HG03342 (cell line): ENCODE results near the gene SEMA3A.

Experiments used
- ATAC-seq: cut with Tn5 transposase; IDR thresholded peaks from one replicate; pipeline ENCODE4 v1.9.1; 2021; ENCODE audit warnings: mild to moderate bottlenecking, moderate library complexity; ENCODE audit not compliant: unreplicated experiment

SEMA3A gene

DNA sequence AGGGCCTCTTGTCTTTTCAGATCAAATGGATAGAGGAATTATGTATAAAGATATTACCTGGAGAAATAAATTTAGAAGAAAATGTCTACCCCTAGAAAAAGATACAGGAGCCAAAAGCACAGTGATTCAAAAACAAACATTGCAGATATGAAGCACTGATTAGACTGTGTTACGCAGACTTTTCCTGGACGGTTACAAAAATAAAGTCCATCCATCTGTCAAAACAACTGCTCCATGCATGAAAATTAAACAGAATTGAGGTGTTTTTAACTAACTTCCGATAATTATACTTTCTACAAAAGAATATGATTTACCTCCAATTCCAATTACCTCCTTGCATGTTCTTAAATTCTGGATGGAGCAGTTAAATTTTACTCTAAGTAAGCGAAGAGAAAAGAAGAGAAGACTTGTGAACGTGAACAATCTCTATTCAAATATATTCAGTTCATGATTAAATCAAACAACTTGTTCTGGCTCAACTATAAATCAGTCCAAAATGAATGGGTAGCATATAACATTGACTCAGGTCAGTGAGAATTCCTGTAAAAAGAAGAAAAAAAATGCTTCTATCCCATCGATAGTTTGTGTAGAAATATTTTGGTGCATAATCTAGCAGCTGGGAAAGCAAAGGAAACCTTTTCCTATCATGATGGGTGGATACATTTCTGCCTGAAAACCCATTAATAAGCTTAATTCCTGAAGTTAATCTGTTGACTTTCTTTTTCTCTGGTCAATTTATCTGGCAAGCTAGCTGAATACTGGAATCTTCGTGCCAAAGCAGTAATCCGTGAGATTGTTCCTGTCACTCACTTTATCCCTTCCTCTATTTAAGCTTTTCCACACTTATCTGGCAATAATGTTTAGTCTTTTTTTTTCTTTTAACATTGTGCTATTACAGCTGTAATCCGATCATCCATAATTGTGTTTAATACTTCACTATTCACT, 80.4 kb downstream of the SEMA3A start:
- no peak for ATAC-seq

- ATAC-seq, result no peak
These were observed 81.3 kb downstream of the SEMA3A start for GRCh38 chr7:84113286-84113685.

- ATAC-seq, result no peak
These were observed 81.8 kb downstream of the SEMA3A start for GRCh38 chr7:84112771-84113170.

DNA sequence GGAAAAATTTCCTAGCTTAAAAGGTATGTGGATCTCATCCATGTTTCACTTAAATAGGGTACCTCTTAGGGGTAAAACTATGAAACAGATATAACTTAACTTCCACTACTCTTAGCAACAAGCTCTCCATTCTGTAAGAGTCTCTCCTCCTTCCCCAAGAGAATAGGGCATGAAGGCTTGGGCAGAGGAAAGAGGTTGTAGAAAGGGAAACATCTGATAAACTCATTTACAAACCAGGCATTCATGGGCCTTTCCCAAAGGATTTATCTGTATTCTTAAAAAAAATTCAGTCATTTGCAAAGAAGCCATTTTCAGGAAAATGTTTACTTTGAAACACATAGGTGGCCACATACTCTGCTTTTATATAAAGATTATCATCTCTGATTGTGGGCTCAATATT, 82.7 kb downstream of the SEMA3A start:
- ATAC-seq, result no peak

- ATAC-seq, result no peak
These were observed 84.2 kb downstream of the SEMA3A start for GRCh38 chr7:84110400-84110799.

- ATAC-seq, result no peak
These were observed 85.8 kb downstream of the SEMA3A start for GRCh38 chr7:84108787-84109186.

DNA sequence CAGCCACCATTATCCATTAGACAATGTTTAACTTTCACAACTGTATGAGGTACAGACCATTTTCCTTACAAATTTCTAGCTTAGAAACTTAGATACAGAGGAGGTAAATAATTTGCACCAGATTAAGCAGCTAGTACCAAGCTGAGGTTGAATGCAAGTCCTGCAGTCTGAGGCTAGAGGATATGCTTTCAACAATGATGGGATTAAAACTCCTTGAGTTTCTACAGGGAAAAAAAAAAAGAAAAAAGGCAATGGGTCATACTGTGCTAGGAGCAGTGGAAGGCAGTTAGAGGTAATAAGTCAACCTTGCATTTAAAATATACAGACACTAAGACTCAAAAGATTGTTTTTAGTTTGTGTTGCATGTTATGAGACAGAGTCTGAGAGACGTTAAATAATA, 86.5 kb downstream of the SEMA3A start:
- ATAC-seq, result no peak

GRCh38 chr7:84107259-84107658, 87.3 kb downstream of the SEMA3A start:
- ATAC-seq, result no peak

DNA sequence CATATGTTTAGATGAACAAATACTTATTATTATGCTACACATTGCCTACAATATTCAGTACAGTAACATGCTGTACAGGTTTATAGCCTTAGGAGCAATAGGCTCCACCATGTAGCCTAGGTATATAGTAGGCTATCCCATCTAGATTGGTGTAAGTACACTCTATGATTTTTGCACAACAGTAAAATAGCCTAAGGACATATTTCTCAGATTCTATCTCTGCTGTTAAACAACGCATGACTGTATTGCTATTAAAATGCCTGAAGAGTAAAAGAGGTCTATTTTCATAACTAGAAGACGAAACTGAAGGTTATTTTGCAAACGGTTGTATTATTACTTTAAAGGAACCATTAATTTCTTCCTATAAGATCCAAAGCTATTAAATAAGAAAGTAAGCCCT, 88.3 kb downstream of the SEMA3A start:
- no peak for ATAC-seq

GRCh38 chr7:84105586-84105985, 89.0 kb downstream of the SEMA3A start:
- no peak for ATAC-seq

DNA sequence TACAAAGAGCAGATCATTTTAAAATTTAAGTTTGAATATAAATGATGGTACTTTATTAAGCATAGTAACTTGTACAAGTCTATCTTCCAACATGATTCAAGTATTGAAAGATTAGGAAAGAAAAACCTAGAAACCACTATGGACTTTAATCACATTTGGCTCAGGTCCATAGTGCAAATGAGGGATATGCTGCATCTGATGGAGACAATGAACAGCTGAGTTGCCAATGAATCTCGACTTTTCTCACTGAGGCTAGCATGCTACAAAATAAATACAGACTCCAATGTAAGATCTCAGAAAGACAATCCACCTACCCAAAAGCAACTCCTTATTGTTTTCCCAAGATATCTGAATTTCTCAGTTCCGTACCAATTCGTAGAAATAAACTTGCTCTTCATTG, 89.8 kb downstream of the SEMA3A start:
- ATAC-seq, result no peak

- ATAC-seq, result no peak
These were observed 92.4 kb downstream of the SEMA3A start for GRCh38 chr7:84102213-84102612.

- ATAC-seq, result no peak
These were observed 93.7 kb downstream of the SEMA3A start for GRCh38 chr7:84100866-84101265.

GRCh38 chr7:84095971-84096370, 98.6 kb downstream of the SEMA3A start:
- ATAC-seq, result no peak

DNA sequence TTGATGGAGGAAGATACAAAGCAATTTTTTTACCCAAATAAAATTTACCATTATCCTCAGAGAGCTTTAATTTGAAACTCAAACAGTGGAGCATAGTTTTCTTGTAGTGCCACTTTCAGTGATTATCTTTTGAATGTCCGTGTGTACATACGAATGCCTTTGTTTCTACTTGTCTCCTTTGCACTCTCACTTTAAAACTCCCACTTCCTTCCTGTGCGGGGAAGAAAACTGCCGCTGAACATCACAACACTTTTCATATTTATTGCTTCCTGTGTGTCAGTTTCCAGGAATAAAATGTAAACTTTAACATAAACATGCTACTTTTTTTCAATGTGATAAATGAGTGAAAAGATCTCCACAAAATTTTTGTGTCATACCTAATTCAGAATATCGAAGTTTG, 102.4 kb downstream of the SEMA3A start:
- ATAC-seq, result no peak

DNA sequence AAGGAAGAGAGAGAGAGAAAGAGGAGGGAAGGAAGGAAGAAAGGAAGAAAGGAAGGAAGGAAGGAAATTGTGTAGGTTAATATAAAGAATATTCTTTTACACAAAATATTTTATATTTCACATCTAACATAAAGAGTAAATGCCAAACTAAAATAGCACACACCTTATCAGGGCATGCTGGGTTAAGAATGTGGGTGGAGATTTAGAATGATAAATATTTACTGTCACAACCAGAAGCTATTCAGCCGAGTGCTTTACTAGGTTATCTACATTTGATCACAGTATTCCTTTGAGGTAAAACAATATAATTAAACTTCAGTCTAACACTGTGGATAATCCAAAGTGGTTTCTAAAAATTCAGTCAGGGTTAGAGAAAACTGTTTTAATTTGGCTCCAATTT, 103.3 kb downstream of the SEMA3A start:
- ATAC-seq, result no peak

DNA sequence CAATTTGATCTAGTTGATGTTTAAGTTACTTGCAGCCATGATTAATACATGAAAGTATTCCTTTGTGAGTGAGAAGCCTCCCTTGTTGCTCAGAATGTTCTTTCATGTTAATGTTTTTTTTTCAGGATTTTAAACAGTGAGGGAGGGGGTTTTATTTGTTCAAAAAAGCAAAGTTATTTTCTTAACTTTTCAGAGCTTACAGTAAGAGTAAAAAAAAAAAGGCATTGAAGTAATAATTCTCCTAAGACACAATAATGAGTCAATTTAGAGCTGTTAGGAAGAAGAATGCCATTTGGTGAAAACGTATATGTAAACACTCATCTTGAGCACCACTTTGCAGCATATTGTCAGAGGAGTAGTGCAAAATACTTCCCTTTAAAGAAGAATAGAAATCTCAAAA, 105.8 kb downstream of the SEMA3A start:
- no peak for ATAC-seq

DNA sequence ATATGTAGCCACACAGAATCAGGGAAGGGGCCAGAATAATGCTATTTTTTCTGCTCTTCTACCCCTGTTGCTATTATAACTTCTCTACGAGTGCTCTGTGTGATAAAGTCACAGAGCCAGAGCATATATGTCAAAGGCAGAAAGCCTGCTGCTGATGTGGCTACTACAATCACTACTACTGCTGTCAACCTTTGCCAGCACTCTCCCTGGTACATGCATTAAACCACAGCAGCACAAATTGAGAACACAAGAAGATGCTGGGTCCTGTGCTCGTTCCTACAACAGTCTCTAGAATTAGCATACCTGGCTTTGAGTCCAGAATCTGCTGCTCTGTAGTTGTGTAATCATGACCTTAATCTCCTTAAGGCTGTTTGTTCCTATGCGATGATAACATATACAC, 108.6 kb downstream of the SEMA3A start:
- ATAC-seq, result no peak

DNA sequence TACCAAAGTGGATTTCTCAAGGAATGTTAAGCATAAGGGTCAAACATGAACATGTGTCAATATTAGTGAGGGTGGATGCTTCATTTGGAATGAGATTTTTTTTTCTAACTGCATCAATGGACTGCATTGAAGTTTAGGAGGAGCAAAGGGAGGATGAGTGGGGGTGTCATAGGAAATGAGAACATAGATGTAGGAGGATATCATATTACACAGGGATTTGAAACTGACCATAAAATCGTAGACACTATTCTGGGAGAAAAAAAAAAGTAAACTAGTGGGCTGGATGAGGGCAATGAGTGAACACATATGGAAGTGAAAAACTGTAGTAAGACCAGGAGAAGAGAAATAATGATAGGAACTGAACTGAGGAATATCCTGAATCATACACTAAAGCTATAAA, 109.4 kb downstream of the SEMA3A start:
- ATAC-seq, result no peak

- ATAC-seq, result no peak
These were observed 110.7 kb downstream of the SEMA3A start for GRCh38 chr7:84083846-84084245.

DNA sequence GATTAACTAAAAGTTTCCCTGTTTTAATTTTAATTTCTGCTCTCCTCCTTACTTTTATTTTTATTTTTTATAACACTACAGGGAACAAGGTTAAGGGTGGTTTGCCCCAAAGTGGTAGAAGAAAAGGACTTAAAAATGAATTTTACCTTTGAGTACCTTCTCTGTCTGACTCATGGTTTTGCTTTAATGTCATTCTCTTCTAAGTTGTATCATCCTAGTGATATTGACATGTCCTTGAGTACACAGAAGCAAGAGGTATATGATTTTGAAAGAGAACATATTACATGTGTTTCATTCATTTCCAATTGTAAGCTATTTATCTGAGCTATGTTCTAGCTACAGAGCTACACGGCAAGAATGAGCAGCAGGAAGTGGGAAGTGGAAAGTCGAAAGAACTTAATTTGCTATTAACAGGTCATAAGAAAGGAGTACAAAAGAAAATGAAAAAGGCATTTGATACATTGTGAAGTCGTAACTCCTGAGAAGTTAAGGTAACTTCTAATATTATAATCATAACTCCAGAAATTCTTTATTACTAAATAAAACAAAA, 112.5 kb downstream of the SEMA3A start:
- ATAC-seq, result no peak

GRCh38 chr7:84077336-84077735, 117.3 kb downstream of the SEMA3A start:
- ATAC-seq, result no peak

DNA sequence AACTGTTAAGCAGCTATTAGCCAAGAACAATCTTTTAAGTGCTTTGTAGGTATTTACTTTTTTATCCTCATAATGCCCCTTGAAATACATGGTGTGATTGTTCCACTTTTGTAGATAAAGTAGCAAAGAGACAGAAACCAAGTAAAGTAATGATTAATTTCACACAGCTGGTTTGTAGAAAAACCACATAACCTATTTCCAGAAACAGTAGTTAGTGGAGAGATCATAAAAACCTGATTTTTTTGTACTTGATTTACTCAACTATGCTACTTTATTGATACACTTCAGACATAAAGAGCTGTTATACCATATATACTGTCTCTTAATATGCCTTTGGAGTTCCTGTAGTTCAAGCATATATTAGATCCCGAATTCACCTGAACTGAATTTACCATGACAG, 118.4 kb downstream of the SEMA3A start:
- ATAC-seq, result no peak
